Neural cell (in vitro differentiated cells): ENCODE data around the gene ROBO1. TPM values are rescaled to one million over a fixed set of nuclear protein-coding genes. Genes with fewer than 3 reads are reported as not detected.
A peak's percentile ranks its signal among the peaks of the same experiment; 100 is the strongest.

Experiments
- H2AFZ ChIP-seq: fragments of 200-600, 300-800 bp; sonication (generic), shearing (Covaris generic); 2 replicates; pipeline ENCODE4 v1.6.0; 2014; ENCODE audit warnings: low read depth, mild to moderate bottlenecking, antibody characterized with exemption, low read length, moderate library complexity
- H3F3A ChIP-seq: fragments of 200-600 bp; shearing (Covaris generic); 2 replicates; pipeline ENCODE4 v1.6.1; 2016; ENCODE audit warnings: mild to moderate bottlenecking, moderate library complexity, mixed read lengths, antibody characterized with exemption, low read length; ENCODE audit not compliant: insufficient read depth, poor library complexity, severe bottlenecking
- H3K27ac ChIP-seq: fragments of 200-600, 300-800 bp; sonication (generic), shearing (Covaris generic); 2 replicates; pipeline ENCODE4 v1.5.1; 2014; ENCODE audit warnings: mild to moderate bottlenecking, low read length, moderate library complexity
- H3K27me3 ChIP-seq: fragments of 300-800, 200-600 bp; sonication (generic), shearing (Covaris generic); 2 replicates; pipeline ENCODE4 v1.6.0; 2014; ENCODE audit warnings: mild to moderate bottlenecking, low read depth, low read length, moderate library complexity; ENCODE audit not compliant: insufficient read depth
- H3K36me3 ChIP-seq: fragments of 300-800, 200-600 bp; sonication (generic), shearing (Covaris generic); 2 replicates; pipeline ENCODE4 v1.5.1; 2014; ENCODE audit warnings: mild to moderate bottlenecking, antibody characterized with exemption, low read length, moderate library complexity; ENCODE audit not compliant: insufficient read depth
- H3K4me2 ChIP-seq: fragments of 300-800, 200-600 bp; sonication (generic), shearing (Covaris generic); 2 replicates; pipeline ENCODE4 v1.6.0; 2014; ENCODE audit warnings: mild to moderate bottlenecking, low read length
- H3K4me3 ChIP-seq: fragments of 300-800, 200-600 bp; sonication (generic), shearing (Covaris generic); 2 replicates; pipeline ENCODE4 v1.5.1; 2014; ENCODE audit warnings: mild to moderate bottlenecking, low read length, moderate library complexity
- H3K79me2 ChIP-seq: fragments of 200-600 bp; shearing (Covaris generic); replicated peaks from 2 replicates; pipeline ENCODE4 v1.6.0; 2014; ENCODE audit warnings: mild to moderate bottlenecking, low read length, moderate library complexity; ENCODE audit not compliant: insufficient read depth
- H3K9ac ChIP-seq: fragments of 300-800, 200-600 bp; sonication (generic), shearing (Covaris generic); 2 replicates; pipeline ENCODE4 v1.6.1; 2016; ENCODE audit warnings: mild to moderate bottlenecking, low read length, mixed read lengths
- H3K9me2 ChIP-seq: fragments of 200-600 bp; shearing (Covaris generic); 2 replicates; pipeline ENCODE4 v1.6.1; 2016; ENCODE audit warnings: mild to moderate bottlenecking, low read length, mixed read lengths; ENCODE audit not compliant: insufficient read depth
- H3K9me3 ChIP-seq: fragments of 200-600, 300-800 bp; sonication (generic), shearing (Covaris generic); 2 replicates; pipeline ENCODE4 v1.6.1; 2016; ENCODE audit warnings: mild to moderate bottlenecking, mixed run types, low read length, moderate library complexity, mixed read lengths
- H4K20me1 ChIP-seq: fragments of 200-600 bp; shearing (Covaris generic); 2 replicates; pipeline ENCODE4 v1.6.1; 2016; ENCODE audit warnings: mild to moderate bottlenecking, mixed run types; ENCODE audit not compliant: insufficient read depth
- EP300 ChIP-seq: fragments of 450-650 bp; conservative IDR thresholded peaks from 2 replicates; pipeline ENCODE4 v1.6.1; 2014; ENCODE audit warnings: antibody characterized with exemption, mild to moderate bottlenecking, moderate library complexity; ENCODE audit not compliant: poor library complexity, severe bottlenecking
- EZH2 ChIP-seq: fragments of 200-600, 300-800 bp; shearing (Covaris generic), sonication (generic); IDR thresholded peaks from 2 replicates; pipeline ENCODE4 v1.6.1; 2014; ENCODE audit warnings: antibody characterized with exemption, low read length, borderline replicate concordance, mild to moderate bottlenecking; ENCODE audit not compliant: insufficient read depth, poor library complexity, severe bottlenecking
- MXI1 ChIP-seq: fragments of 450-650 bp; conservative IDR thresholded peaks from 2 replicates; pipeline ENCODE4 v1.6.1; 2014; ENCODE audit warnings: antibody characterized with exemption, mild to moderate bottlenecking; ENCODE audit not compliant: poor library complexity, severe bottlenecking
- POLR2AphosphoS5 ChIP-seq: IDR thresholded peaks from 2 replicates; pipeline ENCODE4 v1.6.1; 2012
- RAD21 ChIP-seq: fragments of 450-650 bp; conservative IDR thresholded peaks from 2 replicates; pipeline ENCODE4 v1.6.1; 2014; ENCODE audit warnings: antibody characterized with exemption, mild to moderate bottlenecking, moderate library complexity
- SMC3 ChIP-seq: fragments of 450-650 bp; conservative IDR thresholded peaks from 2 replicates; pipeline ENCODE4 v1.6.1; 2014; ENCODE audit warnings: antibody characterized with exemption, mild to moderate bottlenecking, moderate library complexity; ENCODE audit not compliant: poor library complexity
- TAF1 ChIP-seq: IDR thresholded peaks from 2 replicates; pipeline ENCODE4 v1.6.1; 2012; ENCODE audit warnings: low read depth
- polyA plus RNA-seq: library from polyadenylated mRNA; depleted of rRNA; stranded (reverse); fragments of >200 nt; gene quantifications from 2 replicates; pipeline ENCODE4 v1.2.3, GENCODE V29; 2014
- TF ChIP-seq, protein P1 (sequence below): fragments of 450-650 bp; IDR thresholded peaks from 2 replicates; pipeline ENCODE4 v1.5.1; 2014; ENCODE audit warnings: antibody characterized with exemption, mild to moderate bottlenecking, moderate library complexity; ENCODE audit not compliant: poor library complexity, severe bottlenecking
- TF ChIP-seq, protein P2 (sequence below): IDR thresholded peaks from 2 replicates; pipeline ENCODE4 v1.6.1; 2012; ENCODE audit warnings: borderline replicate concordance

ROBO1 gene
- polyA plus RNA-seq, 1 donor from 2014 or later, result 183 TPM

DNA sequence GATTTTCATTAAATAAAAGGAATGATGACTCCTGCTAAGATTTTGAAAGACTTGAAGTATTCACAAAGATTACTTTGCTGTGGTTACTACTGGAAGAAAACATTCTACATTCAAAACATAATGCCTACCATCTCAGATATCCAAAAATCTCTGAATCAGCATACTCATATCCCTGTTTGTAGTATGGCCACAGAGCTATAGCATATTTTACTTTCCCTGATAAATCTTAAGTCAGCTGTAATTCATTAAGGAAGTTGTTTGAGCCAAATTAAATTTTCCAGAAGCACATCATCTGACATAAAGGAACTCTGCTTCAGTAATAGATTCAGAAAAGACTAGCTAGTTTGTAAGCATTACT is 942.0 kb downstream of the ROBO1 start:
- Histone ChIP-seq H3K27me3 (no peaks in the 10 kb centered on the region), H3K27ac (no peak overlapping the region), H2AFZ (no peak overlapping the region), H3K36me3 (no peaks in the 10 kb centered on the region), H3K79me2 (peaks cover 24% of the 10 kb centered on the region), H3K4me2 (no peak overlapping the region), H3K9me2 (no peaks in the 10 kb centered on the region), H3K9ac (no peak overlapping the region), H3K4me3 (no peak overlapping the region), H3K9me3 (no peaks in the 10 kb centered on the region), H3F3A (no peaks in the 10 kb centered on the region), H4K20me1 (no peaks in the 10 kb centered on the region)
- TF ChIP-seq MXI1 (no peak), TAF1 (no peak)
- TF ChIP-seq, protein P1, sequence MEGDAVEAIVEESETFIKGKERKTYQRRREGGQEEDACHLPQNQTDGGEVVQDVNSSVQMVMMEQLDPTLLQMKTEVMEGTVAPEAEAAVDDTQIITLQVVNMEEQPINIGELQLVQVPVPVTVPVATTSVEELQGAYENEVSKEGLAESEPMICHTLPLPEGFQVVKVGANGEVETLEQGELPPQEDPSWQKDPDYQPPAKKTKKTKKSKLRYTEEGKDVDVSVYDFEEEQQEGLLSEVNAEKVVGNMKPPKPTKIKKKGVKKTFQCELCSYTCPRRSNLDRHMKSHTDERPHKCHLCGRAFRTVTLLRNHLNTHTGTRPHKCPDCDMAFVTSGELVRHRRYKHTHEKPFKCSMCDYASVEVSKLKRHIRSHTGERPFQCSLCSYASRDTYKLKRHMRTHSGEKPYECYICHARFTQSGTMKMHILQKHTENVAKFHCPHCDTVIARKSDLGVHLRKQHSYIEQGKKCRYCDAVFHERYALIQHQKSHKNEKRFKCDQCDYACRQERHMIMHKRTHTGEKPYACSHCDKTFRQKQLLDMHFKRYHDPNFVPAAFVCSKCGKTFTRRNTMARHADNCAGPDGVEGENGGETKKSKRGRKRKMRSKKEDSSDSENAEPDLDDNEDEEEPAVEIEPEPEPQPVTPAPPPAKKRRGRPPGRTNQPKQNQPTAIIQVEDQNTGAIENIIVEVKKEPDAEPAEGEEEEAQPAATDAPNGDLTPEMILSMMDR, result no peak

- peak overlapping the region; percentile 12 for H3K4me3 ChIP-seq
- H3K79me2 ChIP-seq, result peaks cover 24% of the 10 kb centered on the region
- H3K9ac ChIP-seq, result no peak overlapping the region
- H4K20me1 ChIP-seq, result no peaks in the 10 kb centered on the region
- no peaks in the 10 kb centered on the region for H3K27me3 ChIP-seq
- no peak overlapping the region for H3K27ac ChIP-seq
- H3F3A ChIP-seq, result no peaks in the 10 kb centered on the region
- H3K9me3 ChIP-seq, result no peaks in the 10 kb centered on the region
- H2AFZ ChIP-seq, result no peak overlapping the region
- TF ChIP-seq EZH2 (no peak), MXI1 (no peak), RAD21 (no peak), POLR2AphosphoS5 (peak; percentile 58), SMC3 (no peak), EP300 (peak; percentile 82), TAF1 (no peak)
- TF ChIP-seq, protein P1, result no peak
- TF ChIP-seq, protein P2, sequence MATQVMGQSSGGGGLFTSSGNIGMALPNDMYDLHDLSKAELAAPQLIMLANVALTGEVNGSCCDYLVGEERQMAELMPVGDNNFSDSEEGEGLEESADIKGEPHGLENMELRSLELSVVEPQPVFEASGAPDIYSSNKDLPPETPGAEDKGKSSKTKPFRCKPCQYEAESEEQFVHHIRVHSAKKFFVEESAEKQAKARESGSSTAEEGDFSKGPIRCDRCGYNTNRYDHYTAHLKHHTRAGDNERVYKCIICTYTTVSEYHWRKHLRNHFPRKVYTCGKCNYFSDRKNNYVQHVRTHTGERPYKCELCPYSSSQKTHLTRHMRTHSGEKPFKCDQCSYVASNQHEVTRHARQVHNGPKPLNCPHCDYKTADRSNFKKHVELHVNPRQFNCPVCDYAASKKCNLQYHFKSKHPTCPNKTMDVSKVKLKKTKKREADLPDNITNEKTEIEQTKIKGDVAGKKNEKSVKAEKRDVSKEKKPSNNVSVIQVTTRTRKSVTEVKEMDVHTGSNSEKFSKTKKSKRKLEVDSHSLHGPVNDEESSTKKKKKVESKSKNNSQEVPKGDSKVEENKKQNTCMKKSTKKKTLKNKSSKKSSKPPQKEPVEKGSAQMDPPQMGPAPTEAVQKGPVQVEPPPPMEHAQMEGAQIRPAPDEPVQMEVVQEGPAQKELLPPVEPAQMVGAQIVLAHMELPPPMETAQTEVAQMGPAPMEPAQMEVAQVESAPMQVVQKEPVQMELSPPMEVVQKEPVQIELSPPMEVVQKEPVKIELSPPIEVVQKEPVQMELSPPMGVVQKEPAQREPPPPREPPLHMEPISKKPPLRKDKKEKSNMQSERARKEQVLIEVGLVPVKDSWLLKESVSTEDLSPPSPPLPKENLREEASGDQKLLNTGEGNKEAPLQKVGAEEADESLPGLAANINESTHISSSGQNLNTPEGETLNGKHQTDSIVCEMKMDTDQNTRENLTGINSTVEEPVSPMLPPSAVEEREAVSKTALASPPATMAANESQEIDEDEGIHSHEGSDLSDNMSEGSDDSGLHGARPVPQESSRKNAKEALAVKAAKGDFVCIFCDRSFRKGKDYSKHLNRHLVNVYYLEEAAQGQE, result no peak
- no peaks in the 10 kb centered on the region for H3K9me2 ChIP-seq
- no peaks in the 10 kb centered on the region for H3K36me3 ChIP-seq
- H3K4me2 ChIP-seq, result no peak overlapping the region
These were observed 942.5 kb downstream of the ROBO1 start for GRCh38 chr3:78825118-78825857.
